GM23338 (cell line): ENCODE data around the gene SUPT6H. TPM values are rescaled to one million over a fixed set of nuclear protein-coding genes. Genes with fewer than 3 reads are reported as not detected.

Source experiments
- ATAC-seq: fragments of 200-7000 bp; cut with Tn5 transposase; 3 replicates; pipeline ENCODE4 v1.9.1; 2020
- DNase-seq: peaks from one replicate; pipeline ENCODE4 v3.0.0-alpha.2; 2015; ENCODE audit warnings: low spot score
- H2AFZ ChIP-seq: fragments of 200-600 bp; sonication (generic); 2 replicates; pipeline ENCODE4 v1.8.0; 2016; ENCODE audit warnings: antibody characterized with exemption, mild to moderate bottlenecking, moderate library complexity
- H3F3A ChIP-seq: fragments of 200-600 bp; sonication (generic); replicated peaks from 2 replicates; pipeline ENCODE4 v1.8.0; 2017; ENCODE audit warnings: antibody characterized with exemption, mixed run types, low read depth
- H3K27ac ChIP-seq: fragments of 200-600 bp; sonication (generic); 2 replicates; pipeline ENCODE4 v1.6.1; 2016; ENCODE audit warnings: low read depth
- H3K27me3 ChIP-seq: fragments of 200-600 bp; sonication (generic); 2 replicates; pipeline ENCODE4 v1.8.0; 2016; ENCODE audit warnings: mild to moderate bottlenecking, mixed run types, moderate library complexity; ENCODE audit not compliant: insufficient read depth
- H3K36me3 ChIP-seq: fragments of 200-600 bp; sonication (generic); 2 replicates; pipeline ENCODE4 v1.8.0; 2016; ENCODE audit warnings: mild to moderate bottlenecking; ENCODE audit not compliant: insufficient read depth
- H3K4me1 ChIP-seq: fragments of 200-600 bp; sonication (generic); 2 replicates; pipeline ENCODE4 v1.8.0; 2016; ENCODE audit warnings: mild to moderate bottlenecking, moderate library complexity; ENCODE audit not compliant: insufficient read depth
- H3K4me2 ChIP-seq: fragments of 200-600 bp; sonication (generic); 2 replicates; pipeline ENCODE4 v1.7.1; 2017; ENCODE audit warnings: mixed run types
- H3K4me3 ChIP-seq: fragments of 200-600 bp; sonication (generic); 2 replicates; pipeline ENCODE4 v1.6.1; 2016; ENCODE audit warnings: mixed run types
- H3K79me2 ChIP-seq: fragments of 200-600 bp; sonication (generic); replicated peaks from 2 replicates; pipeline ENCODE4 v1.8.0; 2017; ENCODE audit warnings: mild to moderate bottlenecking; ENCODE audit not compliant: insufficient read depth
- H3K9me2 ChIP-seq: fragments of 200-600 bp; sonication (generic); 2 replicates; pipeline ENCODE4 v1.8.0; 2017; ENCODE audit not compliant: insufficient read depth
- H4K20me1 ChIP-seq: fragments of 200-600 bp; sonication (generic); replicated peaks from 2 replicates; pipeline ENCODE4 v1.8.0; 2017; ENCODE audit warnings: mild to moderate bottlenecking; ENCODE audit not compliant: insufficient read depth
- H3K27ac Mint-ChIP-seq: 2 replicates; pipeline ENCODE4 v1.8.0; 2020; ENCODE audit warnings: inconsistent platforms, mild to moderate bottlenecking, moderate library complexity, mixed read lengths
- H3K27me3 Mint-ChIP-seq: 3 replicates; pipeline ENCODE4 v1.8.0; 2022; ENCODE audit warnings: low read depth, mild to moderate bottlenecking, moderate library complexity, mixed read lengths, inconsistent platforms; ENCODE audit not compliant: insufficient read depth, poor library complexity
- H3K36me3 Mint-ChIP-seq: 3 replicates; pipeline ENCODE4 v1.8.0; 2021; ENCODE audit warnings: low read depth, mild to moderate bottlenecking, inconsistent platforms, moderate library complexity, mixed read lengths
- H3K4me1 Mint-ChIP-seq: 3 replicates; pipeline ENCODE4 v1.8.0; 2020; ENCODE audit warnings: mild to moderate bottlenecking, inconsistent platforms, mixed read lengths
- H3K4me3 Mint-ChIP-seq: 3 replicates; pipeline ENCODE4 v1.8.0; 2021; ENCODE audit warnings: moderate library complexity, mild to moderate bottlenecking, inconsistent platforms, mixed read lengths
- H3K9me3 Mint-ChIP-seq: 3 replicates; pipeline ENCODE4 v1.8.0; 2020; ENCODE audit warnings: moderate library complexity, mild to moderate bottlenecking, inconsistent platforms, mixed read lengths
- CREB1 ChIP-seq: fragments of 250-450 bp; sonication (Bioruptor Pico); IDR thresholded peaks from 2 replicates; pipeline ENCODE4 v1.5.0; 2020; ENCODE audit warnings: low read depth, mild to moderate bottlenecking, moderate library complexity
- EZH2 ChIP-seq: fragments of 200-600 bp; sonication (generic); IDR thresholded peaks from one replicate; pipeline ENCODE4 v1.8.0; 2017; ENCODE audit warnings: antibody characterized with exemption, mild to moderate bottlenecking, low read depth; ENCODE audit not compliant: unreplicated experiment
- EZH2phosphoT487 ChIP-seq: fragments of 200-600 bp; sonication (generic); IDR thresholded peaks from one replicate; pipeline ENCODE4 v1.8.1; 2018; ENCODE audit warnings: antibody characterized with exemption; ENCODE audit not compliant: unreplicated experiment
- JUNB ChIP-seq: IDR thresholded peaks from one replicate; pipeline ENCODE4 v1.6.1; 2016; ENCODE audit warnings: antibody characterized with exemption; ENCODE audit not compliant: unreplicated experiment
- NANOG ChIP-seq: IDR thresholded peaks from 2 replicates; pipeline ENCODE4 v1.6.1; 2016; ENCODE audit warnings: antibody characterized with exemption, borderline replicate concordance
- POLR2AphosphoS5 ChIP-seq: IDR thresholded peaks from 2 replicates; pipeline ENCODE4 v1.6.1; 2016; ENCODE audit warnings: antibody characterized with exemption, low read depth
- STAT1 ChIP-seq: IDR thresholded peaks from one replicate; pipeline ENCODE4 v1.6.1; 2016; ENCODE audit warnings: antibody characterized with exemption; ENCODE audit not compliant: unreplicated experiment
- ZNF114 ChIP-seq: fragments of 250-450 bp; sonication (Bioruptor Pico); IDR thresholded peaks from 2 replicates; pipeline ENCODE4 v1.5.0; 2020; ENCODE audit warnings: mild to moderate bottlenecking, moderate library complexity
- ZNF331 ChIP-seq: fragments of 250-450 bp; sonication (Bioruptor Pico); IDR thresholded peaks from 2 replicates; pipeline ENCODE4 v1.5.0; 2020; ENCODE audit warnings: low read depth, mild to moderate bottlenecking, moderate library complexity
- polyA plus RNA-seq: library from polyadenylated mRNA; unstranded; fragments of >200 nt; fragmentation: Nextera tagmentation; extraction: Ambion mirVana; gene quantifications from 2 replicates; pipeline ENCODE4 v1.2.1, GENCODE V29; 2016
- total RNA-seq: library from RNA; depleted of rRNA; stranded (reverse); fragments of >200 nt; shearing (Covaris generic); gene quantifications from 2 replicates; pipeline ENCODE4 v1.2.3, GENCODE V29; 2014
- TF ChIP-seq, protein P1 (sequence below): fragments of 250-450 bp; sonication (Bioruptor Pico); IDR thresholded peaks from 2 replicates; pipeline ENCODE4 v1.5.0; 2020; ENCODE audit warnings: mild to moderate bottlenecking, moderate library complexity
- TF ChIP-seq, protein P2 (sequence below): IDR thresholded peaks from one replicate; pipeline ENCODE4 v1.6.1; 2018; ENCODE audit warnings: antibody characterized with exemption; ENCODE audit not compliant: unreplicated experiment
- TF ChIP-seq, protein P3 (sequence below): IDR thresholded peaks from 2 replicates; pipeline ENCODE4 v1.6.1; 2016; ENCODE audit warnings: antibody characterized with exemption
- TF ChIP-seq, protein P4 (sequence below), 2 experiments: fragments of 200-600 bp in 1 of 2; sonication (generic) in 1 of 2; conservative IDR thresholded peaks; 2 replicates each; pipeline versions ENCODE4 v1.5.1 to v1.6.1; 2016 to 2017; ENCODE audit warnings: antibody characterized with exemption in 2 of 2, low read depth in 2 of 2, mild to moderate bottlenecking in 2 of 2, moderate library complexity in 1 of 2

Gene SUPT6H
- total and polyA plus RNA-seq, 2 experiments from 2014 or later: 17.8 to 70.7 TPM

DNA sequence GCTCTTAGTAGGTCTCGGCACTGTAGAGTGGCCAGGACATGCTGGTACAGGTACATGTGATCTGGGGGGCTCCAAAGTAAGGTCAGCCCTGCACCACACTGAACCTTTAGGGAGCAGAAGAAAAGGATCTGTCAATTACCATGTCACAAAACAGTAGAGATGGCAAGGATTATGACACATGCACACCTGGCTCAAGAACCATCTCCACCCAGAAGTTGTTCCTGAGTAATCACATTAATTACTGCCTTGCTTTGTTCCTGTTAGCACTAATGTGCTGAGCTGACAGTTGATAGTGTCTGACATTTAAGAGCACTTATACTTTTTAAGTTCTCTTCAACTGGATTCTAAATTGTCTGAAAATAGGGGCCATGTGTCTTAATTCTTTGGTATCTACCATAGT is 26.5 kb upstream of the SUPT6H start:
- no peaks in the 10 kb centered on the region for H3K27me3 ChIP-seq
- no peak overlapping the region for H3K4me3 Mint-ChIP-seq
- peaks cover 40% of the 10 kb centered on the region for H3K79me2 ChIP-seq
- ATAC-seq (no peak), DNase-seq (no peak)
- no peak overlapping the region for H3K27ac ChIP-seq
- no peak for TF ChIP-seq ZNF114 (CRISPR knock-in tag)
- TF ChIP-seq STAT1: no peak
- TF ChIP-seq, protein P1, sequence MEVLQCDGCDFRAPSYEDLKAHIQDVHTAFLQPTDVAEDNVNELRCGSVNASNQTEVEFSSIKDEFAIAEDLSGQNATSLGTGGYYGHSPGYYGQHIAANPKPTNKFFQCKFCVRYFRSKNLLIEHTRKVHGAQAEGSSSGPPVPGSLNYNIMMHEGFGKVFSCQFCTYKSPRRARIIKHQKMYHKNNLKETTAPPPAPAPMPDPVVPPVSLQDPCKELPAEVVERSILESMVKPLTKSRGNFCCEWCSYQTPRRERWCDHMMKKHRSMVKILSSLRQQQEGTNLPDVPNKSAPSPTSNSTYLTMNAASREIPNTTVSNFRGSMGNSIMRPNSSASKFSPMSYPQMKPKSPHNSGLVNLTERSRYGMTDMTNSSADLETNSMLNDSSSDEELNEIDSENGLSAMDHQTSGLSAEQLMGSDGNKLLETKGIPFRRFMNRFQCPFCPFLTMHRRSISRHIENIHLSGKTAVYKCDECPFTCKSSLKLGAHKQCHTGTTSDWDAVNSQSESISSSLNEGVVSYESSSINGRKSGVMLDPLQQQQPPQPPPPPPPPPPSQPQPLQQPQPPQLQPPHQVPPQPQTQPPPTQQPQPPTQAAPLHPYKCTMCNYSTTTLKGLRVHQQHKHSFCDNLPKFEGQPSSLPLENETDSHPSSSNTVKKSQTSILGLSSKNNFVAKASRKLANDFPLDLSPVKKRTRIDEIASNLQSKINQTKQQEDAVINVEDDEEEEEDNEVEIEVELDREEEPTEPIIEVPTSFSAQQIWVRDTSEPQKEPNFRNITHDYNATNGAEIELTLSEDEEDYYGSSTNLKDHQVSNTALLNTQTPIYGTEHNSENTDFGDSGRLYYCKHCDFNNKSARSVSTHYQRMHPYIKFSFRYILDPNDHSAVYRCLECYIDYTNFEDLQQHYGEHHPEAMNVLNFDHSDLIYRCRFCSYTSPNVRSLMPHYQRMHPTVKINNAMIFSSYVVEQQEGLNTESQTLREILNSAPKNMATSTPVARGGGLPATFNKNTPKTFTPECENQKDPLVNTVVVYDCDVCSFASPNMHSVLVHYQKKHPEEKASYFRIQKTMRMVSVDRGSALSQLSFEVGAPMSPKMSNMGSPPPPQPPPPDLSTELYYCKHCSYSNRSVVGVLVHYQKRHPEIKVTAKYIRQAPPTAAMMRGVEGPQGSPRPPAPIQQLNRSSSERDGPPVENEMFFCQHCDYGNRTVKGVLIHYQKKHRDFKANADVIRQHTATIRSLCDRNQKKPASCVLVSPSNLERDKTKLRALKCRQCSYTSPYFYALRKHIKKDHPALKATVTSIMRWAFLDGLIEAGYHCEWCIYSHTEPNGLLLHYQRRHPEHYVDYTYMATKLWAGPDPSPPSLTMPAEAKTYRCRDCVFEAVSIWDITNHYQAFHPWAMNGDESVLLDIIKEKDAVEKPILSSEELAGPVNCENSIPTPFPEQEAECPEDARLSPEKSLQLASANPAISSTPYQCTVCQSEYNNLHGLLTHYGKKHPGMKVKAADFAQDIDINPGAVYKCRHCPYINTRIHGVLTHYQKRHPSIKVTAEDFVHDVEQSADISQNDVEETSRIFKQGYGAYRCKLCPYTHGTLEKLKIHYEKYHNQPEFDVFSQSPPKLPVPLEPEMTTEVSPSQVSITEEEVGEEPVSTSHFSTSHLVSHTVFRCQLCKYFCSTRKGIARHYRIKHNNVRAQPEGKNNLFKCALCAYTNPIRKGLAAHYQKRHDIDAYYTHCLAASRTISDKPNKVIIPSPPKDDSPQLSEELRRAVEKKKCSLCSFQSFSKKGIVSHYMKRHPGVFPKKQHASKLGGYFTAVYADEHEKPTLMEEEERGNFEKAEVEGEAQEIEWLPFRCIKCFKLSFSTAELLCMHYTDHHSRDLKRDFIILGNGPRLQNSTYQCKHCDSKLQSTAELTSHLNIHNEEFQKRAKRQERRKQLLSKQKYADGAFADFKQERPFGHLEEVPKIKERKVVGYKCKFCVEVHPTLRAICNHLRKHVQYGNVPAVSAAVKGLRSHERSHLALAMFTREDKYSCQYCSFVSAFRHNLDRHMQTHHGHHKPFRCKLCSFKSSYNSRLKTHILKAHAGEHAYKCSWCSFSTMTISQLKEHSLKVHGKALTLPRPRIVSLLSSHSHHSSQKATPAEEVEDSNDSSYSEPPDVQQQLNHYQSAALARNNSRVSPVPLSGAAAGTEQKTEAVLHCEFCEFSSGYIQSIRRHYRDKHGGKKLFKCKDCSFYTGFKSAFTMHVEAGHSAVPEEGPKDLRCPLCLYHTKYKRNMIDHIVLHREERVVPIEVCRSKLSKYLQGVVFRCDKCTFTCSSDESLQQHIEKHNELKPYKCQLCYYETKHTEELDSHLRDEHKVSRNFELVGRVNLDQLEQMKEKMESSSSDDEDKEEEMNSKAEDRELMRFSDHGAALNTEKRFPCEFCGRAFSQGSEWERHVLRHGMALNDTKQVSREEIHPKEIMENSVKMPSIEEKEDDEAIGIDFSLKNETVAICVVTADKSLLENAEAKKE (CRISPR knock-in tag): no peak
- TF ChIP-seq, protein P2, sequence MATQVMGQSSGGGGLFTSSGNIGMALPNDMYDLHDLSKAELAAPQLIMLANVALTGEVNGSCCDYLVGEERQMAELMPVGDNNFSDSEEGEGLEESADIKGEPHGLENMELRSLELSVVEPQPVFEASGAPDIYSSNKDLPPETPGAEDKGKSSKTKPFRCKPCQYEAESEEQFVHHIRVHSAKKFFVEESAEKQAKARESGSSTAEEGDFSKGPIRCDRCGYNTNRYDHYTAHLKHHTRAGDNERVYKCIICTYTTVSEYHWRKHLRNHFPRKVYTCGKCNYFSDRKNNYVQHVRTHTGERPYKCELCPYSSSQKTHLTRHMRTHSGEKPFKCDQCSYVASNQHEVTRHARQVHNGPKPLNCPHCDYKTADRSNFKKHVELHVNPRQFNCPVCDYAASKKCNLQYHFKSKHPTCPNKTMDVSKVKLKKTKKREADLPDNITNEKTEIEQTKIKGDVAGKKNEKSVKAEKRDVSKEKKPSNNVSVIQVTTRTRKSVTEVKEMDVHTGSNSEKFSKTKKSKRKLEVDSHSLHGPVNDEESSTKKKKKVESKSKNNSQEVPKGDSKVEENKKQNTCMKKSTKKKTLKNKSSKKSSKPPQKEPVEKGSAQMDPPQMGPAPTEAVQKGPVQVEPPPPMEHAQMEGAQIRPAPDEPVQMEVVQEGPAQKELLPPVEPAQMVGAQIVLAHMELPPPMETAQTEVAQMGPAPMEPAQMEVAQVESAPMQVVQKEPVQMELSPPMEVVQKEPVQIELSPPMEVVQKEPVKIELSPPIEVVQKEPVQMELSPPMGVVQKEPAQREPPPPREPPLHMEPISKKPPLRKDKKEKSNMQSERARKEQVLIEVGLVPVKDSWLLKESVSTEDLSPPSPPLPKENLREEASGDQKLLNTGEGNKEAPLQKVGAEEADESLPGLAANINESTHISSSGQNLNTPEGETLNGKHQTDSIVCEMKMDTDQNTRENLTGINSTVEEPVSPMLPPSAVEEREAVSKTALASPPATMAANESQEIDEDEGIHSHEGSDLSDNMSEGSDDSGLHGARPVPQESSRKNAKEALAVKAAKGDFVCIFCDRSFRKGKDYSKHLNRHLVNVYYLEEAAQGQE: no peak
- TF ChIP-seq, protein P3, sequence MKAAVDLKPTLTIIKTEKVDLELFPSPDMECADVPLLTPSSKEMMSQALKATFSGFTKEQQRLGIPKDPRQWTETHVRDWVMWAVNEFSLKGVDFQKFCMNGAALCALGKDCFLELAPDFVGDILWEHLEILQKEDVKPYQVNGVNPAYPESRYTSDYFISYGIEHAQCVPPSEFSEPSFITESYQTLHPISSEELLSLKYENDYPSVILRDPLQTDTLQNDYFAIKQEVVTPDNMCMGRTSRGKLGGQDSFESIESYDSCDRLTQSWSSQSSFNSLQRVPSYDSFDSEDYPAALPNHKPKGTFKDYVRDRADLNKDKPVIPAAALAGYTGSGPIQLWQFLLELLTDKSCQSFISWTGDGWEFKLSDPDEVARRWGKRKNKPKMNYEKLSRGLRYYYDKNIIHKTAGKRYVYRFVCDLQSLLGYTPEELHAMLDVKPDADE: no peak
- TF ChIP-seq, protein P4, sequence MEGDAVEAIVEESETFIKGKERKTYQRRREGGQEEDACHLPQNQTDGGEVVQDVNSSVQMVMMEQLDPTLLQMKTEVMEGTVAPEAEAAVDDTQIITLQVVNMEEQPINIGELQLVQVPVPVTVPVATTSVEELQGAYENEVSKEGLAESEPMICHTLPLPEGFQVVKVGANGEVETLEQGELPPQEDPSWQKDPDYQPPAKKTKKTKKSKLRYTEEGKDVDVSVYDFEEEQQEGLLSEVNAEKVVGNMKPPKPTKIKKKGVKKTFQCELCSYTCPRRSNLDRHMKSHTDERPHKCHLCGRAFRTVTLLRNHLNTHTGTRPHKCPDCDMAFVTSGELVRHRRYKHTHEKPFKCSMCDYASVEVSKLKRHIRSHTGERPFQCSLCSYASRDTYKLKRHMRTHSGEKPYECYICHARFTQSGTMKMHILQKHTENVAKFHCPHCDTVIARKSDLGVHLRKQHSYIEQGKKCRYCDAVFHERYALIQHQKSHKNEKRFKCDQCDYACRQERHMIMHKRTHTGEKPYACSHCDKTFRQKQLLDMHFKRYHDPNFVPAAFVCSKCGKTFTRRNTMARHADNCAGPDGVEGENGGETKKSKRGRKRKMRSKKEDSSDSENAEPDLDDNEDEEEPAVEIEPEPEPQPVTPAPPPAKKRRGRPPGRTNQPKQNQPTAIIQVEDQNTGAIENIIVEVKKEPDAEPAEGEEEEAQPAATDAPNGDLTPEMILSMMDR (conservative IDR thresholded peaks at IDR 0.05; ENCODE audit: low read depth in 2 of 2): no peak
- no peak for TF ChIP-seq JUNB
- no peak for TF ChIP-seq NANOG
- no peak for TF ChIP-seq EZH2phosphoT487
- TF ChIP-seq EZH2: no peak
- TF ChIP-seq CREB1 (CRISPR knock-in tag): no peak
- TF ChIP-seq ZNF331 (CRISPR knock-in tag): no peak
- no peak for TF ChIP-seq POLR2AphosphoS5
- peaks cover 1% of the 10 kb centered on the region for H3K27me3 Mint-ChIP-seq
- no peak overlapping the region for H3K4me3 ChIP-seq
- H3K9me3 Mint-ChIP-seq: no peaks in the 10 kb centered on the region
- H3K4me1 ChIP-seq: no peaks in the 10 kb centered on the region
- no peak overlapping the region for H3K27ac Mint-ChIP-seq
- H3K36me3 ChIP-seq: peaks cover 83% of the 10 kb centered on the region
- H3K4me1 Mint-ChIP-seq: no peaks in the 10 kb centered on the region; the same call in 2 of the 3 replicates
- peaks cover 96% of the 10 kb centered on the region for H3K36me3 Mint-ChIP-seq
- no peak overlapping the region for H3K4me2 ChIP-seq
- 0 out of 2 replicates have a peak, but pooled peaks cover 15% of the 10 kb centered on the region for H3F3A ChIP-seq
- no peaks in the 10 kb centered on the region for H3K9me2 ChIP-seq
- no peak overlapping the region for H2AFZ ChIP-seq
- H4K20me1 ChIP-seq: peaks cover 39% of the 10 kb centered on the region
